GM19467 (cell line): ENCODE measurements around the gene RSBN1.
"Not testable (repeated sequence)": the region's sequence is repeated elsewhere in the genome, so short reads cannot be mapped to it uniquely, and the experiment has no call there.

ENCODE experiments used
- ATAC-seq: cut with Tn5 transposase; IDR thresholded peaks from one replicate; pipeline ENCODE4 v1.9.1; 2021; ENCODE audit warnings: mild to moderate bottlenecking, moderate library complexity; ENCODE audit not compliant: unreplicated experiment

The RSBN1 gene

DNA sequence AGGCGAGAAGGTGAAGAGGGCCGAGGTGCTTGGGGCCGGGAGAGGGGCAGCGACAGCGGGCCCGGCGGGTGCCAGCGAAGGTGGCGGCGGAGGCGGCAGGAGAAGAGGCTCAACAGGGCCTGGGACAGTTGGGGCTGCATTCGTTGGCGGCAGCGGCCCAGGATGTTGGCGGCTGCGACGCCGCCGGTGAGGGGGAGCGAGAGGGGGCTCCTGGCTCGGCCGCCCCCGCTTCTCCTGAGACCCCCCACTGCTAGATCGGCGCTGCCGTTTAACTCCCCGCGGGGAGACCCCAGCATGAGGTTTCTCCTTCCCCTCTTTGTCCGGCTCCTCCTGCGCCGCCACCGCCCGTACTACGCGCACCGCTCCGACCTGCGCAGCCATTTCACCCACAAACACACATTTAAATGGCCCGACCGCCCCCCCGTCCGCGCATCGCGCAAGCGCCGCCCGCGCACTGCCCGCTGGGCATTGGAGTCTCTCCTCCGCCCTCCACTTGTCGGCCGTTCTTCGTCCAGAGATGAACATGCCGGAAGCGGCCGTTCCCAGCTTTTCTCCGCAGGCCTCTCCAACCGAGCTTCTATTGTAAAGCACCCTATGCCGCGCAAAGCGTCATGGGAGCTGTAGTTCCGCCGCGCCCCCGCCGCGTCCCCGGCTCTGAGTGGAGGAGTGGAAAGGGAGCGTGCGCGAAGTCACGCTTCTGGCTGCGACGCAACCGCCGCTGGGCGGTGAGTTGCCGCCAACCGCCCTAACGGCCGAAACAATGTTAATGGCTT is at the start of gene RSBN1:
Gene RSBN1, minus strand, starts transcription at position 589 of the 773 bp plus-strand sequence. Its CDS starts 64 bp downstream, at position 525.
- ATAC-seq = peak; percentile 90

DNA sequence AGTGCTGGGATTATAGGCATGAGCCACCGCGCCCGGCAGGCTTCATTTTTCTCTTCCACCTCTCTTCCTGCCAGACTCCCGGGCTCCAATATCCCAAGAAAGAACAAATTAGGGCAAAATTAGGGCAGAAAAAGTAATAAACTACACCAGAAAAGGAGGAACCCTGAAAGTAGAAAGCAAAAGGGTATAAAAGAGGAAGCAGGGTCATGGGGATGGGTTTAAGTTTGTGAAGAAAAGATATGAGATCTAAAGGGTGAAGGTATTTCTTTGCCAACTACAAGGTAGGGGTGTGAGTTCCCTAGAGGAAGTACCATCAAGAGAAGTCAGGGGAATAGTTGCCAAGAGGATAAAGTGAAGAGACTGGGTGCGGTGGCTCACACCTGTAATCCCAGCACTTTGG is 49.4 kb upstream of the RSBN1 start:
- no peak for ATAC-seq

DNA sequence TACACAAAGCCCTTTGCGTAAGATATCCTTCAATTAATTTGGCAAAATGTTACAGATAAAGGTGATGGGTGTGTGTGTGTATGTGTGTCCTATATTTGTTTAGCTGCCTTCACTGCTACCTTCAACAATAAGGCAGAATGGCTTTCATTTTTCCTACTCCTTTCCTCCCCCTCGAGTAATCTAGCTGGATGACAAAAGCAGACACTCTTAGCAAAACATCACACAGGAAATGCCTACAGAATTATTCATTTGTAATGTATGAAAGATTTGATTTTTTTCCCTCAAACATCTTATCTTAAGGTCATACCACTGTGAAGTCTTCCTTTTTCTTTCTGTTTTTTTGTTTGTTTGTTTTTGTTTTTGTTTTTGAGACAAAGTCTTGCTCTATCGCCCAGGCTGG is 48.6 kb upstream of the RSBN1 start:
- no peak for ATAC-seq

DNA sequence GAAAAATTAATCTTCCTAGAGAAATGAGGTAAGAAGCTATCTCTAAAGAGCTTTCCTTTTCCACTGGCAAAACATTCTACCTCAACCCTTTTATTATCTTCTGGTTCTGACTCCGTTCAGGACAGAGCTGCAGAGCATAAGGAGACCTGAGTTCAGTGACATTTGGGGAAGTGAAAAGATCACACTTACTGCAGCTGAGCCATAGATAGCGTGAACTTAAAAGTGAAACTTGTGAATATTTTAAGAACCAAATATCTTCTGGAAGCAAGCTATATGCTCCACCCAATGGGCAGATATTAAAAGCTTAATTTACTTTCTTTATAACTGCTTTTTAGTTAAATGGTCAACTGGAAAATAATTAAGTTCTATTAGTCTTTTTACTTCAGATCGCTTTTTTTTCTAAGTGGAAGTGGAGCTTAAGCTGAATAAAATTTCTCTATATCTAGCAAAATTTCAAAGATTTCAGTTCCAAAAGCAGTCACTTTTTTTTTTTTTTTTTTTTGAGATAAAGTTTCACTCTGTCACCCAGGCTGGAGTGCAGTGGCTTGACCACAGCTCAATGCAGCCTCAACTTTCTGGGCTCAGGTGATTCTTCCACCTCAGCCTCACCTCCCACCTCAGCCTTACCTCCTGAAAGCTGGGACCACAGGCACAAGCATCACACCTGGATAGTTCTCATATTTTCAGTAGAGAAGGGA is 47.4 kb upstream of the RSBN1 start:
- ATAC-seq = peak; percentile 84

DNA sequence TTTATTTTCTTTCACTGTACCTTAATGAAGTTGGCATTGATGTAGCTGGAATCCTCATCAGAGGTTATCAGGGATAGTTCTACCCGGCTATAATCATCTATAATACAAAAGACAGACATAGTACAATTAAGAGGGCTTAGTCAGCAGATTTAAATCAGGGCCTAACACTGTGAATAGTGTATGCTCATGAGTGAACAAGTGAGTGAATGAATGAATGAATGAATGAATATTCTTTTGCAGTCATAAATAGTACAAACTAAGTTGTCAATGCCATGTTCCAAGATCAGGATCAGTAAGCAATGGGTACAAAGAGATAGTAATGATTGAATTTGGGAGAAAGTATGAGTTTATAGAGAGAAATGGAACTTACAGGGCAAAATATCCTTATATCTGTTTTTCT is 46.7 kb upstream of the RSBN1 start:
- ATAC-seq = no peak

DNA sequence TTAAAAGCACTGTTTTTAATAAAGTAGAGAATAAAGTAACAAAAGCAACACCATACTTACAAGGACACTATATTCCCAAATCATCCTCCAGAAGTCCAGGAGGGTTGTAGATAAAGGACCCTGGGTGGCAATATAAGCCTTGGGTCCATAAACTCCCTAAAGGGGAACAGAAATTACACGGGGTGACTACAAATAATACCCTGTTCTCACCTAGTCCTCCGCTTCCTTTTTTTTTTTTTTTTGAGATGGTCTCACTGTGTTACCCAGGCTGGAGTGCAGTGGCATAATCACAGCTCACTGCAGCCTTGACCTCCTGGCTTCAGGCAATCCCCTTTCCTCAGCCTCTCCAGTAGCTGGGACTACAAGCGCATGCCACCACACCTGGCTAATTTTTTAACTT is 46.1 kb upstream of the RSBN1 start:
- ATAC-seq = peak; percentile 35

DNA sequence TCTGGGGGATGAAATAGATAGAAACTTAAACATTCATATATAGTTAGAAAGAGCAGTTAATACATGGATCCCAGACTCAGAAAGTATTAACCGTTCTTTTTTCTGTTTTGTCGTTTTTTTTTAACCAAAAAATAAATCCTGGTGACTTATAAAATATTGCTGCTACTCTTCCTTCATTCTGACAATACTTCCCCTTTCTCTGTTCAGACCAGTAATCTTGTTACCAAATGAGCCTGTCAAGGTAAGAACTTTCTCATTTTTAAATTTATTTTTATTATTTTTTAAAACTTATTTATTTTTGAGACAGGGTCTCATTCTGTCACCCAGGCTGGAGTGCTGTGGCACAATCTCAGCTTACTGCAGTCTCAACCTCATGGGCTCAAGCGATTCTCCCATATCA is 45.5 kb upstream of the RSBN1 start:
- no peak for ATAC-seq

DNA sequence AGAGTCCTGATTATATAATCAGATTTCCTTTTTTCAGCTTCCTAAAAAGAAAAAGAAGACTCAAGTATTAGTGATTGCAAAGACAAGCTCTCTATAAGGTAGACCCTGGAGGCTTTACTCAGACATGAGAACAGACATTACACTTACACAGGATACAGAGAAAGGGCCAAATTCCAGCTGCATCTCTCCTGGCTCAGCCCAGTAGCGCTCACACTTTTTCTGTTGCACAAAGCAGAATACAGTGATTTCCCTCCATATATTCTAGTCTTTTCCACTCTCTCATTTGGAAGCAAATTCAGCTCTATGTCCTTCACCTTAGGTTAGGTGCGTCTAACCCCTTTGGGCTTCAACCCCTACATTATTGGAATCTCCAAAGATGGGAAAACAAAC is 44.1 kb upstream of the RSBN1 start:
- ATAC-seq = no peak

DNA sequence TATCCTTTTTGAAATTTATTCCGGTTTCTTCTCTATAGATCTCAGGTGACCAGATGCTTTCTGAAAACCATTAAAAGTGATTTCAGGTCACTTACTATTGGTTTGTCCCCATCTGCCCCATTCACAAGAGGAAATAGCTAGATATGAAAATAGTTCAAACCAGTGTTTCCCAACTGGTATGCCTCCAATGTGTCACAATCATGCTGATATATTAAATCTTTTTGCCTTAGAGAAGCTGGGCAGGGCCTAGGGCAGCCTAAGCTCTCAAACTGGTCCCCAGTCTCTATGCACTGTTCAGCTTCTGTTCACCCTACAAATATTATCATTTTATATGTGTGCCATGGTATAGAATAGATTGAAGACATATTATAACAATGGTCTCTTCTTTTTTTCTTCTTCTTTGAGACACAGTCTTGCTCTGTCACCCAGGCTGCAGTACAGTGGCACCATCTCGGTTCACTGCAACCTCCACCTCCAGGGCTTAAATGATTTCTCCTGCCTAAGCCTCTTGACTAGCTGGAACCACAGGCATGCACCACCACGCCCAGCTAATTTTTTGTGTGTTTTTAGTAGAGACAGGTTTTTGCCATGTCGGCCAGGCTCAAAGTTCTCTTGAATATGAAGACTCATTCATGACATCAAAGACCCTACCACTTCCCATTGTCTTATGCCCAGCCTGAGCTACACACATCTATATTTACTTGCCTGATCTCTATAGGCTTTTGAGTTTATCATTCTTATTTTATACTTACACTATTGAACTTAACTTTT is 43.5 kb upstream of the RSBN1 start:
- no peak for ATAC-seq

DNA sequence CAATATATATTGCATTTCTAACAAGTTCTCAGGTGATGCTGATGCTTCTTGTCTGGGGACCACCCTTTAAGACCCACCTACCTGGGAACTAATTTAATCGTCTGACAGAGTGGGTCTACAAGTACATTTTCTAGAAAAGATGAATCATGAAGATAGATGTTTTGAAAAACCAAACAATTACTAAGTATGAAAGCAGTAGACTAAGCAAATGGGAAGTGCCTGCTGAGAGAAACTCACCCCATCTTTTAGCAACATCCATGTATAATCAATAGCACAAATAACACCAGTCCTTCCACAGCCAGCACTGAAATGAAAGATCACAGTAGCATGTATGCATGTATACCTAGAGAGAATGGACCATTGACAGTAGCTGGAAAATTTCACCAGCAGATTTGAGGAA is 42.0 kb upstream of the RSBN1 start:
- ATAC-seq = no peak

DNA sequence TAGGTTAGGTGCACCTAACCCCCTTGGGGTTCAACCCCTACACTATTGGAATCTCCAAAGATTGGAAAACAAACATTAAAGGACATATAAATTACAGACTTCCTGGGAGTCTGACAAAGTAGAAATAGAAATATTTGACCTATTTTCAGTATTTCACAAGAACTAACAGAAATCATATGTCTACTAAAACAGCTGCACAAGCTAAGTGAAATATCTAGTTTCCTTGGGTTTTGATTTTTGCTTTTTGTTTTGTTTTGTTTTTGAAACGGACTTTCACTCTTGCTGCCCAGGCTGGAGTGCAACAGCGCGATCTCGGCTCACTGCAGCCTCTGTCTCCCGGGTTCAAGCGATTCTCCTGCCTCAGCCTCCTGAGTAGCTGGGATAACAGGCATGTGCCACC is 40.4 kb upstream of the RSBN1 start:
- not testable (repeated sequence) for ATAC-seq

DNA sequence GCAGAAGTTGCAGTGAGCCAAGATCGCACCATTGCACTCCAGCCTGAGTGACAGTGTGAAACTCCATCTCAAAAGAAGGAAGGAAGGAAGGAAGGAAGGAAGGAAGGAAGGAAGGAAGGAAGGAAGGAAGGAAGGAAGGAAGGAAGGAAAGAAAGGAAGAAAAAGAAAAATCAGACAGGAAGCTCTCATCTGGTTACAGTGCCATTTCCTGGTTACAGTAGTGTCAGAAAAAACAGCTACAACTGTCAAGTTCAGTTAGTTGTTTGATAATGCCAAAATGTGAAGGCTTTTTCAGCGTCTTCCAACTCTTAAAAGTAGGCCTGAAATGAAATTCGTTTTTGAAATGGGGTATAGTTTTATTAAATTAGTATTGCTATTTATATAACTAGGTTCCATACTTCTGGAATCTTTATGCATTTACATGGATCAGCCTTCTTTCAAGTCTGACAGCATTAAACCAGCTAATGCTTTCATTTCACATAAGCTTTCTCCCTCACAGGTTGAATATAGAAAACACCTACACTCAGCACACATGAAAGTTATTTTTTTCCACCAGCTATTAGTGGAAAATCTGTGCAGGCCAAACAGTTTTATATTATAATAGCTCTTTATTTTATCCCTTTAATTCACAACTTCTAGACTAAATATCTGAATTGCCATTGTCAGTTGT is 38.0 kb upstream of the RSBN1 start:
- ATAC-seq = no peak

DNA sequence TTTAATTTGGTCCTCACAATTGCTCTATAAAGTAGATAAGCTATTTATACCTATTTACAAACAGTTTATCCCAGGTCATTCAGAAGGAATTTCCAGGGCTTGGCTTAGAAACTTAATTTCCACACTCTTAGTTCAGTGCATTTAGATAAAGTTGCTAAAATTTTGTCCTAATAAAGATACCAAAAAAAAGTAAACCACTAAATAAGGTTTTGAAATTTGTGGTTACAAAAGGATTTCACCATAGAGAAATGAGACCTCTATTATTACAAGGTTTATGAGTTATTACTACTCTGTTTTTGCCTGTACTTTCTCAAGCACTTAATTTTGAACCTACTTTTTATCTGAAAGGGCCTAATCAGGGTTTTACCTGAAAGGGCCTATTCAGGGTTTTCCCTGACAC is 36.8 kb upstream of the RSBN1 start:
- no peak for ATAC-seq

DNA sequence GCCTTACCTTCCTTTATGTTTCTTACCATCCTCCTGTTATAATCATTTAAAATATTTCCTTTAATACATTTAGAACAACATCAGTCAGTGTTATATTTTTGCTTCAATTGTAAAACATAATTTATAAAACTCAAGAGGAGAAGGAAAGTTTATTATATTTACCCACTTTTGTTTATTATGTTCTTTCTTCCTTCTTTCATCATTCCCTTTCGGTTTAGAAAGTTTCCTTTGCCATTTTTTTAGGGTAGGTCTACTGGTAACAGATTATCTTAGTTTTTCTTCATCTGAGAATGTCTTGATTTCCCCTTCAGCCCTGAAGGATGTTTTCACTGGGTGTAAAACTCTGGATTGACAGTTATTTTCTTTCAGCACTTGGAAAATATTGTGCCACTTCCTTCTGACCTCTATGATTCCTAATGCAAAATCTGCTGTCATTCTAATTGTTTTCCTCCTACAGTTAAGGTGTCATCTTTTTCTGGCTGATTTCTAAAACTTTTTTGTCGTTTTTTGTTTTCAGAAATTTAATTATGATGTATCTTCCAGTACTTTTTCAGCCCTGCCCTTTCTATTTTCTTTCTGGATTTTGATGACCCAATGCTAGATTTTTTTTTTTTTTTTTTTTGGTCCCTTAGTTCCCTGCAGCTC is 34.2 kb upstream of the RSBN1 start:
- ATAC-seq = no peak

DNA sequence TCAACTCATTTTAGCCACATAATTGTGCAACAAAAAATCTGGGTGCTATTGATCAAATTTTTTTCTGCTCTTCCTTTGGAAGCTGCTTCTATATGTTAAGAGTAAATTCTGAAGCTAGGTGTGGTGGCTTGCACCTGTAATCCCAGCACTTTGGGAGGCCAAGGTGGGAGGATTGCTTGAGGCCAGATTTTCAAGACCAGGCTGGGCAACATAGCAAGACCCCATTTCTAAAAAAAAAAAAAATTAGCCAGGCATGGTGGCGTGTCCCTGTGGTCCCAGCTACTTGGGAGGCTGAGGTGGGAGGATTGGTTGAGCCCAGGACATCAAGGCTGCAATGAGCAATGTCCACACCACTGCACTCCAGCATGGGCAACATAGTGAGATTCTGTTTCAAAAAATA is 24.3 kb upstream of the RSBN1 start:
- no peak for ATAC-seq

DNA sequence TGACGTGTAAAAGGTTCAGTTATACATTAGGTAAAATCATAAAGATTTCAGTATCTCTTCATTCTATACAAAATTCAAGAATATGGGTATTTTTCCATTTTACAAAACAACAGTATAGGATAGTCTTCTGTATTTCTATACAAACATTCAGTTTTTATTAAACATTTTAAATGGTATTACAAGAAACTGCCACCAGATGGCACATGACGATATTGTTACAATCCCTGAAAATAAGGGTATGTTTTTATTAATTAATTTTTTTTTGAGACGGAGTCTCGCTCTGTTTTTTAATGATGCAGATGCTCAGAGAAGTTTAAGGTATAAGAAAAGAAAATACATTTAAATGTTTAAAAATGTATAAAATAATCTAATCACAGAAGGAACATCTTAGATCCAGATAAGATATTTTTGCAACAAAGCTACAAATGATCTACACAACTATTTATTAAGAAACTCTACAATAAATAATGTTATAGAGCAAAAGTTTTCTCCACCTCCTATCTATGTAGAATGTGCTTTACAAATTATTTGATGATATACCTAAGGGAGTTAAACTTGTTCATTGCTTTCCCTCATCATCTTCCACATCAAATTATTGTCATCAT is 23.5 kb upstream of the RSBN1 start:
- ATAC-seq = no peak

DNA sequence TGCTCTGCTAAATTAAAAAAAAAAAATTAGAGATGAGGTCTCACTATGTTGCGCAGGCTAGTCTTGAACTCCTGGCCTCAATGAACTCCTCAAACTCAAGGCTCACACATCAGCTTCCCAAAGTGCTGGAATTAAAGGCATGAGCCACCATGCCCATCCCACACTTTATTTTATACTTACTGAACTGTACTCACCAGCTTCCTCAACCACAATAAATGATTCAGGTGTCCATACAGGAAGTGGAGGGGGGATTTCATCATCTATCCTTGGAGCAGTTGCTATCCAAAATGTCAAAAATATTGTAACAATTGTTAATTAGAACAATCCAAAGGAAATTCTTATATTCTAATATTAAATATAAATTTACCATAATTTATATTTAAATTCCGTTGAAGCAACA is 22.4 kb upstream of the RSBN1 start:
- no peak for ATAC-seq

DNA sequence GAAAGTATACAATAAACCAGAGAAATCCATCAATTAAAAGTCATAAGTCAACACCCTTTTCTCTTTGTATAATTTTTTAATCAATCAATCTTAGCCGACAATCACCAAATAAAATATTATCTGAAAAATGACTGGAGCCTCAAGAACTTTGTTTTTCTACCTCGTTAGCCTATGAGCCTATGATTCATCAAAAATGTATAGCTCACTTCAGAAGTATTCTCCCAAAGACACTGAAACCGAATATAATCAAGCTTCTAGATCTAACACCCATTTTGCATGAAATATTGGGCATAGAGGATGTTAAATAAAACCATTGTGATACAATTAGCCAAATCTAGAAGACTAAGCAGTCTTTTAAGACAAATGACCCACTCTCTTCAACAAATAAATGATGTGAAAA is 17.8 kb upstream of the RSBN1 start:
- no peak for ATAC-seq

DNA sequence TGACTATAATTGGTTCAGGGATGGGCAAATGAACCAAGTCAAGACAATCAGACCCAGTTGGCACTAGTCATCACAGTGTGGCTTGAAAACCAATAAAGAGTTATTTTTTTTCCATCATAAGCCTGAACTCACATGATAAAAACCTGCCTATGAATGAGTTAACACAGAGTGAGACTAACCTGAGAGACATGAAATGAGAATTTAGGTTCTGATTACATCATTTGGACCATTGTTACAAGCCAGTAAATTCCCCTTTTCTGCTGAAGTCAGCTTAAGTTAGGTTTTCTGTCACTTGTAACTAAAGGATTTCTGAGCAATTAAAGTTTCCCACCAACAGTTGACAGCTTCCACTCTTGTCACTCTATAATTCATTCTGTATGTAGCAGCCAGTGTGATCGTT is 9.6 kb upstream of the RSBN1 start:
- ATAC-seq = no peak

DNA sequence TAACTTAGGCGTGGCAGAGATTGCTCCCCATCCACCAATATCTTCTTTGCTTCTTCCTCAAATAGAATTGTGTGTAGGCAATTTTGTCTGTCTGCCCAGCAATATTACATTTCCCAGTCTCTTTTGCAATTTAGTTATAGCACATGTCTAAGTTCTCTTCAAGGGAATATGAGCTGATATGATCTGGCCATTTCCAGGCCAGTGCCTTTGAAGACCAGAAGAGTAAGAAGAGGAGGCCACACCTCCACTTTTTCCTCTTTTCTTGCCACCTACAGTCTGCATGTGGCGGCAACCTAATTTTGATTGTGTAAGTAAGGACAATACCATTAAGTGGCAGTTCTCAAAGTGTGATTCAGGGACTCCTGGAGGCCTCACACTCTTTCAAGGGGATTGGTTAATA is 6.3 kb upstream of the RSBN1 start:
- ATAC-seq = no peak
